Stimulated activated CD4-positive, alpha-beta T cell treated with anti-CD3 and anti-CD28 coated beads, Interleukin-2, amount 100 ng/mL, for 24 hours (primary cell): ENCODE data around the gene LONP1.

ENCODE experiments used
- DNase-seq, 2 donors: peaks; one replicate each; pipeline ENCODE4 v3.0.0-alpha.2; 2020

LONP1 gene

DNA sequence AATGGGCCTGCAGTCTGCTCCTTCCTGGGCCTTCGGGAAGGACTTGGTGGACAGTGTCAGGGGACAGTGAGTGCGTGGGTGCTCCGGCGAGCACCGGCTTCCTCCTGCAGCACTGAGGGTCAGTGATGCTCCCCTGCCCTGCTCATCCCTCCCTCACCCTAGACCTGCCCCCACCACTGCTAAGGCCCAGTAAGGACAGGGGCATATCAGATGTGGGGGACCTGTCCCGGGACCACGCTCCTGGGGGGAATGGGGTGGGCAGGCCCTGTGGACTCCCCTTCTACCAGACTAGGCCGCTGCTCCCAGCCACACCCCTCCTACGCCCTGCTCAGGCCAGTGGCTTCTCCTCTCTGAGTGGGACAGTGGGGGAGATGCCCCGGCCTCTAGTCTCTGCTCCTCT, 42.8 kb downstream of the LONP1 start:
- no peak for DNase-seq

DNA sequence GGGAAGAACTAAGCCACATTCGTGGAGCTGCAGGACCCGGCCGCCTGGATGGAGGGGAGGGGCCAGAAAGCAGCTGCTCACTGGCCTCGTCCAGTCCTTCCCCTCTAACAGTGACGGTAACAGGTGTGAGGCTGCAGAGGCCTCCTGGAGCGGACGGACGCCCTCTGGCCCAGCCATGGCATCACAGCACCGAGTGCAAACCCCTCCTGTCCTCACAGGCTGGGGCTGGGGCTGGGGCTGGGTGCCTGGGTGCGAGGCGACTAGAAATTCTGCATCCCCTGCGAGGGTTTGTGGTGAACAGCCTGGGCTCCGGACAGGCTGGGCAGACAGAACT, 43.2 kb downstream of the LONP1 start:
- no peak for DNase-seq

GRCh38 chr19:5676105-5676771, 43.7 kb downstream of the LONP1 start:
- DNase-seq, result no peak

DNA sequence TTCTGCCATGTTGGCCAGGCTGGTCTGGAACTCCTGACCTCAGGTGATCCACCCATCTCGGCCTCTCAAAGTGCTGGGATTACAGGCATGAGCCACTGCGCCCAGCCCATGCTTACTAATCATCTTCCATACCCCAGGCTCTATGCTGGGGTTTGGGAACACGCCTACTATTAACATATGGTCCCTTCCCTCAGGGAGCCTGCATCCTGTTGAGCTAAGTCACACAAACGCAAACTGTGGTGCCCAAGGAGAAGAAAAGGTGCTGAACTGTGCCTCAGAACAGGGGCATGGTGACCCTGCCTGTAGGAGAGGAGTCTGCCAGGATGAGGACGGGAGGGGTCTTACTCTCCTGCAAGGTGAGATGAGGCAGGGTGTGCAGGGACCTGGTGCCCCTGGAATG, 45.2 kb downstream of the LONP1 start:
- DNase-seq, result no peak

- no peak for DNase-seq
These were observed 46.2 kb downstream of the LONP1 start for GRCh38 chr19:5673752-5674151.

GRCh38 chr19:5672708-5673459, 47.1 kb downstream of the LONP1 start:
- DNase-seq, result no peak

- DNase-seq, result no peak
These were observed 48.3 kb downstream of the LONP1 start for GRCh38 chr19:5671600-5671999.

DNA sequence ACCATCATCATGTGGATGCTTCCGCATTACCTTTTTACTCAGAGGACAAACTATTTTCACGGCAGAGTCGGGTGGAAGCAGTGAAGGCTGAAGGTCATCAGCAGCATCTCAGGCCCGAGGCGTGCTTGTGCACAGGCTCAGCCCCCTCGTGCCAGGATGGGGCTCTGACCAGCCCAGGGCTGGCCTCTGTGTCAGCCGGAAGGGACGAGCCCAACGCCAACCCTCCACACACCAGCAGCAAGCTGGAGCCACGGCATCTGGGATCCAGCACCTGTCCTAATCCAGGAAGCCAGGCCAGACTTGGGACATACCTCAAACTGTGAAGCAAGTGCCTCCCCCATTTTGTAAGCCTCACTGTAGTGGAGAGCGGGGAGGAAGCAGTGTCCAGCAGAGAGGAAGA, 50.7 kb downstream of the LONP1 start:
- DNase-seq, result no peak

- DNase-seq, result no peak
These were observed 52.1 kb downstream of the LONP1 start for GRCh38 chr19:5667751-5668271.

- DNase-seq, result no peak
These were observed 52.9 kb downstream of the LONP1 start for GRCh38 chr19:5666921-5667610.

DNA sequence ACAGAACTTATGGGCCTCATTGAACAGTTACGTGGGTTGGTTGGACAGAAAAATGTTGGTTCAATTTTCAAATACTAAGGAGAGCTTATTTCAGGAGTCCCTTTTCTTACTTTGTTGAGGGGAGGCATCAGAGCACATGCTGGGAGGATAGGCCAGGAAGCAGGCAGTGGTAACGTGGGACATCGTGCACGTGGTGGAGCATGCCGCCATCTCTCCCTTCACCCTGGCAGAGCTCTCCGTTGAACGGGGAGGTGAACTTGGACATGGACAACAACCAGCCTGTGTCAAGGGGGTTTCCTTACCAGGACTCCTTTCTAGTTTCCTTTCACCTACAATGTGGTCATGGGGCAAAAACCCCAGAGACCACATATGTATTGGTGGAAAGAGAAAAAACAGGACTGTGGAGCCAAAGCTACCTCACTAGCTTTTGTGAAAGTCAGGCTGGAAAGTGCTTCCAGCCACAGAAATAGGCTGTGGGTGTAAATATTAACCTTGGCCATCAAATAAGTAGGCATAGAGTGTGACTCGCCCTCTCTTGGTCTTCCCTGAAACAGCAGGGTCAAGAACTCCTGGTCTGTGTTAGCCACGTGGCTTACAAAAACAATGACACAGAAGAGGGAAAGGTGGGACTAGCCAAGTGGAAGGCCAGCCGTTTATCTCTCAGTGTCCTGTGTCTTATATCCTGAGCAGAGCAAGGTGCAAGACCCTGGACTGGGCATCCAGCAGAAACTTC, 54.0 kb downstream of the LONP1 start:
- DNase-seq, result no peak

DNA sequence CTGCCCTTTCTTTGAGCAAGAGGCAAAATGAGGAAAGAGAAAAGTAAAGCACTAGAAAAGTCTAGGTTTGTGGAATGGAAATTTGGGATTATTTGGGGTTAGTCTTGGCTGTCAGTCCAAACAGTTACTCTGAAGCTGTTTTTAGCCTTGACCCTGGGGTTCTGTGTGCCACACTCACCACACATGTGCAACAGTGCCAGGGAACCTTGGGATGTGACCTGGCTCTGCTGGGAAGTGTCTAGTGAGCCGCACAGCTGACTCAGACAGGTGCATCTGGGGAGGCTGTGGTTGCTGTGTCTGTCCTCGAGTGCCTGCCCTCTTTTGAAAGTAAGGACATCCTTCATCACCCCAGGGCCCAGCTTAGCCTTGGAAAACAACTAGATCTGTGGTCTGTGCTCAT, 55.4 kb downstream of the LONP1 start:
- DNase-seq, result no peak

DNA sequence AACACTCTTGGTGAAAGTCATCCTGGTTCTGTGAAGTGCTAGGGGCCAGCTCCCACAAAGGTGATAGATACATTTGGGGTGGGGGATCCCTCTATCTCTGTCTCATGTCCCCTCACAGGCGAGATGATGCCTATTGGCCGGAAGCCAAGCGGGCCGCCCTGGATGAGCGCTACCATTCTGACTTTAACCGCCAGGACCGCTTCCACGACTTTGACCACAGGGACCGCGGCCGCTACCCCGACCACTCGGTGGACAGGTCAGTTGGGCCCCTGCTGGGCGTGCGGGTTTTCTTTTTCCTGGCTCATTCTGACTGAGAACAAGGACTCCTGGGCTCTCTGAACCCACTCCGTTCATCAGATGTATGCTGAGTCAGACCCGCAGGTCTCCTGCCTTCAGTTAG, 56.0 kb downstream of the LONP1 start:
- DNase-seq, result no peak

GRCh38 chr19:5661483-5661882, 58.5 kb downstream of the LONP1 start:
- DNase-seq, result no peak

GRCh38 chr19:5655412-5655811, 64.5 kb downstream of the LONP1 start:
- DNase-seq, result no peak

- no peak for DNase-seq
These were observed 65.0 kb downstream of the LONP1 start for GRCh38 chr19:5654931-5655330.

- no peak for DNase-seq
These were observed 67.7 kb downstream of the LONP1 start for GRCh38 chr19:5652261-5652660.

GRCh38 chr19:5651361-5651760, 68.6 kb downstream of the LONP1 start:
- no peak for DNase-seq

GRCh38 chr19:5648464-5648863, 71.5 kb downstream of the LONP1 start:
- DNase-seq, result no peak

GRCh38 chr19:5646703-5647102, 73.2 kb downstream of the LONP1 start:
- DNase-seq, result no peak

DNA sequence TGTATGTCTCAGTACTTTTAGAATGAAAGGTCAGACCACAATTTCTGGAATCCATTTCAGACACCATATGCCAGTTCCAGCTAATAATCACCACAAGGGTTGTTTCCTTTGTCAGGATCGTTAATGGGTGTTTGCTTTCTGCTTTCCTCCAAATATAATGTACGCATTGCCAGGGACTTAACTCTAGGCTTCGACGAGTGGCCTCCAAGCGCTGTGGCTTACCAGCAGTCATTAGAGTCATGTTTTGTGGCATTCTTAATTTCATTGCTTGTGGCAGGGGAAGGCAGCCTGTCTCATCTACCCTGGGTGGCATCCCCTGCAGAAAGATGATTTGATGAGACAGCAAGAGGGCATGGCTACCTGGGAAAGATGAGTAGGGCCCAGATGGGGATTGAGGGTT, 74.5 kb downstream of the LONP1 start:
- no peak for DNase-seq

GRCh38 chr19:5644037-5644436, 75.9 kb downstream of the LONP1 start:
- no peak for DNase-seq

DNA sequence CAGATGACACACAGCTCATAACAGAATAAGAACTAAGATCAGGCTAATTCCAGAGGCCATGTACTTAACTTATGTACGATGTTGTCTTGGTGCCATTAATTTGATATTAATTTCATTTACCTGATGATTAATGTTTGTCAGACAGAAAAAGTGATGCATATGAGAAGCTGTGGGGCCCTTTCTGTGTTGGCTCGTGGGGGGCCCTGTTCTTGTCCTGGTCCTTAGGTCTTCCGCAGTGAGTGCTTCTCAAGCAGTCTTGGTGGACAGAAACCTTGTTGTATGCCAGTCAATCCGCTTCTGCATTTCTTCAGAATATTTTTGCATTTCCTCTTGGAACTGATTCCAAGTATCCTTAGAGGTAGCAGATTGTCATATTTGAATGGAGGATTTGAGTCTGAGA, 76.9 kb downstream of the LONP1 start:
- DNase-seq, result no peak
